NB4 (cell line): Measurements from ENCODE around the gene FMN1.

Source experiments
- DNase-seq: peaks from one replicate; pipeline ENCODE4 v3.0.0; 2010; ENCODE audit warnings: low read depth
- H3K4me3 ChIP-seq: one replicate; pipeline ENCODE4 v1.5.1; 2011; ENCODE audit warnings: mild to moderate bottlenecking, low read depth, low read length, moderate library complexity
- CTCF ChIP-seq: IDR thresholded peaks from one replicate; pipeline ENCODE4 v1.5.1; 2012; ENCODE audit warnings: low read depth, low read length
- MAX ChIP-seq: IDR thresholded peaks from 2 replicates; pipeline ENCODE4 v1.6.1; 2011; ENCODE audit warnings: low read depth, low read length
- MYC ChIP-seq: IDR thresholded peaks from 2 replicates; pipeline ENCODE4 v1.6.1; 2011; ENCODE audit warnings: low read depth, low read length
- POLR2A ChIP-seq: IDR thresholded peaks from 2 replicates; pipeline ENCODE4 v1.6.1; 2011; ENCODE audit warnings: mild to moderate bottlenecking; ENCODE audit not compliant: insufficient read length; ENCODE audit errors: extremely low read depth

Gene FMN1

GRCh38 chr15:33016405-33017024, 178.0 kb downstream of the FMN1 start:
- DNase-seq = no peak
- H3K4me3 ChIP-seq = no peak overlapping the region
- no peak for TF ChIP-seq MYC

GRCh38 chr15:33014586-33014985, 179.9 kb downstream of the FMN1 start:
- TF ChIP-seq MAX (no peak), POLR2A (no peak), CTCF (no peak), MYC (no peak)
- no peak overlapping the region for H3K4me3 ChIP-seq
- no peak for DNase-seq

GRCh38 chr15:33013827-33014445, 180.6 kb downstream of the FMN1 start:
- DNase-seq = peak; percentile 4
- TF ChIP-seq POLR2A (no peak), CTCF (no peak), MYC (no peak), MAX (no peak)
- H3K4me3 ChIP-seq = no peak overlapping the region

- H3K4me3 ChIP-seq = no peak overlapping the region
These were observed 182.5 kb downstream of the FMN1 start for GRCh38 chr15:33011976-33012375.

GRCh38 chr15:33009603-33010002, 184.9 kb downstream of the FMN1 start:
- no peak for DNase-seq
- H3K4me3 ChIP-seq = no peak overlapping the region
- no peak for TF ChIP-seq POLR2A
- no peak for TF ChIP-seq MAX
- no peak for TF ChIP-seq MYC
- no peak for TF ChIP-seq CTCF

More at GRCh38 chr15:33011976-33012375, 182.5 kb downstream of the FMN1 start:
- DNase-seq = no peak
- no peak for TF ChIP-seq POLR2A
- TF ChIP-seq MYC = no peak
- TF ChIP-seq CTCF = no peak
- TF ChIP-seq MAX = no peak

GRCh38 chr15:33009026-33009425, 185.5 kb downstream of the FMN1 start:
- H3K4me3 ChIP-seq = no peak overlapping the region
- no peak for TF ChIP-seq MAX
- no peak for TF ChIP-seq POLR2A
- no peak for TF ChIP-seq MYC
- no peak for TF ChIP-seq CTCF
- no peak for DNase-seq
